Middle frontal gyrus (tissue), 1 donor: ENCODE data around the gene GPS2.

Source experiments
- DNase-seq: peaks from one replicate; pipeline ENCODE4 v3.0.0-alpha.2; 2015; ENCODE audit warnings: low spot score; ENCODE audit errors: extremely low spot score

GPS2 gene

GRCh38 chr17:7293816-7294613, 21.1 kb downstream of the GPS2 start:
- DNase-seq = no peak

- DNase-seq = no peak
These were observed 22.0 kb downstream of the GPS2 start for GRCh38 chr17:7293159-7293558.

- no peak for DNase-seq
These were observed 22.4 kb downstream of the GPS2 start for GRCh38 chr17:7292729-7293128.

- DNase-seq = no peak
These were observed 23.0 kb downstream of the GPS2 start for GRCh38 chr17:7292194-7292593.

GRCh38 chr17:7290685-7291084, 24.5 kb downstream of the GPS2 start:
- no peak for DNase-seq

- no peak for DNase-seq
These were observed 25.0 kb downstream of the GPS2 start for GRCh38 chr17:7290166-7290565.

GRCh38 chr17:7289256-7290032, 25.7 kb downstream of the GPS2 start:
- DNase-seq = no peak

GRCh38 chr17:7285679-7286078, 29.5 kb downstream of the GPS2 start:
- DNase-seq = no peak

- DNase-seq = no peak
These were observed 30.2 kb downstream of the GPS2 start for GRCh38 chr17:7284911-7285310.

- no peak for DNase-seq
These were observed 31.5 kb downstream of the GPS2 start for GRCh38 chr17:7283471-7284216.

- DNase-seq = no peak
These were observed 32.3 kb downstream of the GPS2 start for GRCh38 chr17:7282752-7283321.

- DNase-seq = no peak
These were observed 33.0 kb downstream of the GPS2 start for GRCh38 chr17:7281953-7282751.

- DNase-seq = no peak
These were observed 33.8 kb downstream of the GPS2 start, which contains the start of gene SLC2A4 for GRCh38 chr17:7281074-7281952. Gene SLC2A4 (plus strand): TSS chr17:7281718. CDS start chr17:7281935, 217 bp downstream.

GRCh38 chr17:7280519-7281073, 34.6 kb downstream of the GPS2 start:
- DNase-seq = peak; percentile 44

- no peak for DNase-seq
These were observed 35.7 kb downstream of the GPS2 start for GRCh38 chr17:7279448-7279847.

GRCh38 chr17:7266784-7267183, 48.4 kb downstream of the GPS2 start:
- no peak for DNase-seq

GRCh38 chr17:7263801-7264078, 51.4 kb downstream of the GPS2 start:
- no peak for DNase-seq

GRCh38 chr17:7262935-7263800, 52.0 kb downstream of the GPS2 start:
- no peak for DNase-seq
